Renal cortex interstitium (tissue), 15 donors: ENCODE results near the gene ECI1. TPM values are rescaled to one million over a fixed set of nuclear protein-coding genes. Genes with fewer than 3 reads are reported as not detected.

ENCODE experiments used
- DNase-seq, 11 donors: peaks; one replicate each; pipeline ENCODE4 v3.0.0-alpha.2; 2013; ENCODE audit warnings: low read depth in 9 of 11, low spot score in 4 of 11; ENCODE audit errors: extremely low read depth in 1 of 11
- long read RNA-seq, 16 experiments: transcript quantifications; one replicate each; lab custom pipeline, GENCODE V29; 2026
- polyA plus RNA-seq, 3 donors: library from polyadenylated mRNA; unstranded; fragments of 120-200 nt; gene quantifications; one replicate each; pipeline ENCODE4 v1.2.1, GENCODE V29; 2013; ENCODE audit not compliant: insufficient read length in 3 of 3

The ECI1 gene
- polyA plus RNA-seq = 10 to 100 TPM; 59.0 to 76.2 (median 72.2) TPM
- long read RNA-seq, donor 1, transcript ECI1-201 (7 exons, 1,541 nt) = major isoform, 34 of 80 reads
- long read RNA-seq, donor 1, transcript ECI1-206 (6 exons, 961 nt) = minor isoform, 29 of 80 reads
- long read RNA-seq, donor 1, partial matches to known transcripts = 14 of 80 reads
- long read RNA-seq, donor 1, other reads (novel, unspliced or antisense) = 0 of 80 reads
- long read RNA-seq, donor 2, transcript ECI1-201 (7 exons, 1,541 nt) = major isoform, 32 of 64 reads
- long read RNA-seq, donor 2, transcript ECI1-206 (6 exons, 961 nt) = minor isoform, 20 of 64 reads
- long read RNA-seq, donor 2, partial matches to known transcripts = 10 of 64 reads
- long read RNA-seq, donor 2, other reads (novel, unspliced or antisense) = 0 of 64 reads
- long read RNA-seq, donor 3, transcript ECI1-201 (7 exons, 1,541 nt) = major isoform, 68 of 96 reads
- long read RNA-seq, donor 3, transcript ECI1-206 (6 exons, 961 nt) = minor isoform, 15 of 96 reads
- long read RNA-seq, donor 3, partial matches to known transcripts = 10 of 96 reads
- long read RNA-seq, donor 3, other reads (novel, unspliced or antisense) = 0 of 96 reads
- long read RNA-seq, donor 4, transcript ECI1-206 (6 exons, 961 nt) = minor isoform, 18 of 70 reads
- long read RNA-seq, donor 4, transcript ECI1-201 (7 exons, 1,541 nt) = major isoform, 45 of 70 reads
- long read RNA-seq, donor 4, partial matches to known transcripts = 6 of 70 reads
- long read RNA-seq, donor 4, other reads (novel, unspliced or antisense) = 0 of 70 reads
- long read RNA-seq, donor 5 = 0 reads
- long read RNA-seq, donor 6, transcript ECI1-201 (7 exons, 1,541 nt) = major isoform, 37 of 72 reads
- long read RNA-seq, donor 6, transcript ECI1-206 (6 exons, 961 nt) = minor isoform, 17 of 72 reads
- long read RNA-seq, donor 6, partial matches to known transcripts = 14 of 72 reads
- long read RNA-seq, donor 6, other reads (novel, unspliced or antisense) = 0 of 72 reads
- long read RNA-seq, donor 7, transcript ECI1-201 (7 exons, 1,541 nt) = major isoform, 34 of 50 reads
- long read RNA-seq, donor 7, transcript ECI1-206 (6 exons, 961 nt) = minor isoform, 15 of 50 reads
- long read RNA-seq, donor 7, partial matches to known transcripts = 0 of 50 reads
- long read RNA-seq, donor 7, other reads (novel, unspliced or antisense) = 0 of 50 reads
- long read RNA-seq, donor 8 = 0 reads
- long read RNA-seq, donor 9, transcript ECI1-206 (6 exons, 961 nt) = minor isoform, 17 of 66 reads
- long read RNA-seq, donor 9, transcript ECI1-201 (7 exons, 1,541 nt) = major isoform, 46 of 66 reads
- long read RNA-seq, donor 9, partial matches to known transcripts = 0 of 66 reads
- long read RNA-seq, donor 9, other reads (novel, unspliced or antisense) = 0 of 66 reads
- long read RNA-seq, donor 10, transcript ECI1-201 (7 exons, 1,541 nt) = major isoform, 50 of 92 reads
- long read RNA-seq, donor 10, transcript ECI1-206 (6 exons, 961 nt) = minor isoform, 21 of 92 reads
- long read RNA-seq, donor 10, partial matches to known transcripts = 21 of 92 reads
- long read RNA-seq, donor 10, other reads (novel, unspliced or antisense) = 0 of 92 reads
- long read RNA-seq, donor 11, transcript ECI1-206 (6 exons, 961 nt) = minor isoform, 5 of 52 reads
- long read RNA-seq, donor 11, transcript ECI1-201 (7 exons, 1,541 nt) = major isoform, 47 of 52 reads
- long read RNA-seq, donor 11, partial matches to known transcripts = 0 of 52 reads
- long read RNA-seq, donor 11, other reads (novel, unspliced or antisense) = 0 of 52 reads
- long read RNA-seq, donor 12, transcript ECI1-206 (6 exons, 961 nt) = minor isoform, 5 of 30 reads
- long read RNA-seq, donor 12, transcript ECI1-201 (7 exons, 1,541 nt) = major isoform, 16 of 30 reads
- long read RNA-seq, donor 12, partial matches to known transcripts = 9 of 30 reads
- long read RNA-seq, donor 12, other reads (novel, unspliced or antisense) = 0 of 30 reads
- long read RNA-seq, donor 13 = 0 reads
- long read RNA-seq, donor 14, transcript ECI1-206 (6 exons, 961 nt) = minor isoform, 16 of 59 reads
- long read RNA-seq, donor 14, transcript ECI1-201 (7 exons, 1,541 nt) = major isoform, 42 of 59 reads
- long read RNA-seq, donor 14, partial matches to known transcripts = 0 of 59 reads
- long read RNA-seq, donor 14, other reads (novel, unspliced or antisense) = 0 of 59 reads
- long read RNA-seq, donor 15, transcript ECI1-201 (7 exons, 1,541 nt) = major isoform, 25 of 31 reads
- long read RNA-seq, donor 15, transcript ECI1-206 (6 exons, 961 nt) = minor isoform, 6 of 31 reads
- long read RNA-seq, donor 15, partial matches to known transcripts = 0 of 31 reads
- long read RNA-seq, donor 15, other reads (novel, unspliced or antisense) = 0 of 31 reads
- long read RNA-seq, donor 16, transcript ECI1-206 (6 exons, 961 nt) = minor isoform, 27 of 158 reads
- long read RNA-seq, donor 16, transcript ECI1-201 (7 exons, 1,541 nt) = major isoform, 114 of 158 reads
- long read RNA-seq, donor 16, partial matches to known transcripts = 11 of 158 reads
- long read RNA-seq, donor 16, other reads (novel, unspliced or antisense) = 0 of 158 reads

GRCh38 chr16:2251296-2252111 lies at the start of gene ECI1:
Gene ECI1 (minus strand): TSS chr16:2251587. CDS start chr16:2251566, 21 bp downstream.
- peak; percentile 71 to 91 (median 86) for DNase-seq

GRCh38 chr16:2299915-2300192 lies 48.5 kb upstream of the ECI1 start:
- no peak for DNase-seq

- no peak for DNase-seq
Measured at GRCh38 chr16:2299121-2299914, 47.9 kb upstream of the ECI1 start.

DNA sequence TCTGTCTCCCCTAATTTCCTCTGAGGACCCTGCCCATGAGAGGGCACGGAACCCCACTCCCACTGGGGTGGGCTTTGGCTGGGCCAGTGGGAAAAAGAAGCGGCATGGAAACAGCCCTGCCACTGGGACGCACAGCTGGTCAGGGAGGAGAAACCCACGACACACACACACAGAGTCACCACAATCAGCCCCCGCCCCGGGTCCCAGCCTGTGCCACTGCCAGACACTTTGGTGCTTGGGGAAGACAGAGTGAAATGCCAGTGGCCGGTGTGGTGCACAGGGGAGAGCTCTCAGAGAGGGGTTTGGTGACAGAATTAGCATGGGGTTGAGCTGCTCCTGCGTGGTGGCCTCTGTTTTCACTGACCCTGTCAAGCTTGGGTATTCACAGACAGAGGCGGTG lies 47.2 kb upstream of the ECI1 start:
- DNase-seq = no peak

- DNase-seq = no peak
Measured at GRCh38 chr16:2297506-2297860, 46.1 kb upstream of the ECI1 start.

- DNase-seq = peak in 1 of 11 donors; percentile 12
Measured at GRCh38 chr16:2296661-2297505, 45.5 kb upstream of the ECI1 start.

- no peak for DNase-seq
Measured at GRCh38 chr16:2295056-2295798, 43.8 kb upstream of the ECI1 start.

- DNase-seq = no peak
Measured at GRCh38 chr16:2292221-2292620, 40.8 kb upstream of the ECI1 start.

DNA sequence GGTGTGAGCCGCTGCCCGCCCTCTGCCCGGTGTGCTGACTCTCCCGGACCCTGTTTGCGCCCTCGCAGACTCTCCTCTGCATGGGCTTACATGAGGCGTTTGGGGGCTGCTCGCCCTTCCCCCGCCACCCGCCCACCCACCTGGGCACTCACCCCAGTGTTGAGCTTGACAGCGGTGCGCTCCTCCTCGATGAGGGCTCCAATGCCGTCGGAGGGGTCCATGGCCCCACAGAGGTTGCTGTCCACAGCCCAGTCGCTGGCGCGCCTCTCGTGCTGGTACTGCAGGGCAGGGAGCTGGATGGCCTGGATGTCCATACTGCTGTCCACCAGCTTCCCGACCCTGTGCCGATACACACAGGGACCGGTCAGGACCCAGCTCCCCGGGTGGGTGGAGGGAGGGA lies 37.9 kb upstream of the ECI1 start:
- DNase-seq = no peak

DNA sequence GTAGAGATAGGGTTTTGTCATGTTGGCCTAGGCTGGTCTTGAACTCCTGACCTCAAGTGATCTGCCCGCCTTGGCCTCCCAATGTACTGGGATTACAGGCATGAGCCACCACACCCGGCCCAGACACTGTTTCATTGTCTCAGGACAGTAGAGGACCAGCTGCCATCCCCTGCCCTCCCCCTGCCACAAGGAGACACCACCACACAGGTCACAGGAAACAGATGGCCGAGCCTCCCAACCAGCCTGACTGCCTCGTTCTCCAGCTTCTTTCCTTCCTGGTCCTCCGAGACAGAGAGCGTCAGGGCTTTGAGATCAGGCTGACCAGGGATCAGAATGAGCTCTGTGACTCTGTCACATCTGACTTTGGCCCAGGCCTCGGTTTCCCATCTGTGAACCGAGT lies 37.3 kb upstream of the ECI1 start:
- no peak for DNase-seq

DNA sequence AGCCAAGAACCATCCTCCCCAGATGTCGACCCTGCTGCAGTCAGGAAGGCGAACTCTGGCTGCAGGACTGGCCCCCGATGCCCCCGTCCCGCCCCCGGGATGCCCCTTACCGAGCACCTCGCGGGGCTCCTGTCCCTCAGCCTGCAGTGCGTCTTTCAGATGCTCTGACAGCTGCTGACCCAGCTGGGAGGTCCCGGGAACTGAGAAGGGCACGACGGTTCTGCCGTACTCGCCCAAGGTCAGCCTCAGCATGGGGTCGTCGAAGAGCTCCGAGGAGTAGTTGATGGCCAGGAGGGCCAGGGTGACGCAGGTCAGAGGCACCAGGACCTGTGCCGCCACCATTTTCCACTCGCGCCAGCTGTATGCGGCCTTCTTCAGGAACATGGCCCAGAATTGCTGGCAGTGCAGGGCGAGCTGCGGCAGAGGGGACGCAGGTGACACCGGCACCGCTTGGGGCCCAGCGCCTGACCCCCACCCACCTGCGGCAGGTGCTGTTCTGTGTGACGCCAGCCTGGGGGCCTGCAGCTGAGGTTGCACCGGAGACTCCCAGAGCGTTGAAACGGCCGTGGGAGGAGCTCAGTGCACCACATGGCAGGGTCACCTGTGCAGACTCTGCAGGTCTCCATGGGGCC lies 36.6 kb upstream of the ECI1 start:
- no peak for DNase-seq

DNA sequence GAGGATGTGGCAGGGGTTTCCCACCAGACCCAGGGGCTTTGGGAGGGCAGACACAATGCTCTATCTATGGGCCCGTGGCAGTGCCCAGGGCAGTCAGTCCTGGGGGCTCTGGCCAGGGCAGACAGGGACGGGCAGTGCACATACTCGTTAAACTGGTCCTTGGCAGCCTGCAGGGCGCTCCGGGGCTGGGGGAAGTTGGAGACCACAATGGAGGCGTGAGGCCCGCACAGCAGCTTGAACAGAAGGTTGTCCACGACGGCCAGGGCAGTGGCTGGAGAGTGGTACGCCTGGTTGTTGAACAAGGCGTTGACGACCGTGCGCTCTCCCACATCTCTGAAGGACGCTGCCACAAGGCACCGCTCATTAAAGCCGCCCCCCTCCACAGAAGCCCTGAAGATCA lies 35.2 kb upstream of the ECI1 start:
- no peak for DNase-seq

DNA sequence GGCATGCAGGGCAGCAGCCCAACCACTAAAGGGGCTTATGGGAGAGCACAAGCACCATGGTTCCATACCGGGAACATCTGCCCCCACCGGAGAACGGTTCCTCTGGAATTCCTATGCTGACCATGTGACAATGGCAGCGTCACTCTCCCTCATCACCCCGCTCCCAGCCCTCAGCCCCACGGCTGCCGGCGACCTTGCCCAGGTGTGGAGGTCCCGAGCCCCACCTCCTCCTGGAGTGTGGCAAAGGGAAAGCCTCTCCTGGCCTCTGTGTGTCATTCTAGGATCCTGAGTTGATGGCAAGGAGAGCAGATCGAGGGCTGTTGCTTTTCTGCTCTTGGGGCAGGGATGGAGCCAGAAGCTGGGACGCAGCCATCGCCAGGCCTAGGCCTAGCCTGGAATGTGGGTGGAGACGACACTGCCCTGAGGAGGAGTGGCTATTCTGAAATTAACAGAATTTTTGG lies 34.4 kb upstream of the ECI1 start:
- no peak for DNase-seq
